ENCODE results near the gene OR8B3. TPM values are rescaled to one million over a fixed set of nuclear protein-coding genes. Genes with fewer than 3 reads are reported as not detected.
"Not testable (repeated sequence)": the region's sequence is repeated elsewhere in the genome, so short reads cannot be mapped to it uniquely, and the experiment has no call there.

Gene OR8B3
- total RNA-seq, 3 donors from 2014 or later = not detected

GRCh38 chr11:124402326-124402922 lies 3.6 kb upstream of the OR8B3 start:
- Histone ChIP-seq H3K4me1 (no peaks in the 10 kb centered on the region), H3K27ac (no peak overlapping the region), H3K36me3 (no peaks in the 10 kb centered on the region), H3K27me3 (no peaks in the 10 kb centered on the region), H3K4me3 (no peak overlapping the region), H3K9me3 (no peaks in the 10 kb centered on the region)
- intact Hi-C loops (cut with DNase I; ENCODE audit: low total_unique reads) = no loop called here
- peak in 1 of 2 donors; percentile 36 for DNase-seq (ENCODE audit: low spot score in 2 of 2)
- TF ChIP-seq, protein P1, sequence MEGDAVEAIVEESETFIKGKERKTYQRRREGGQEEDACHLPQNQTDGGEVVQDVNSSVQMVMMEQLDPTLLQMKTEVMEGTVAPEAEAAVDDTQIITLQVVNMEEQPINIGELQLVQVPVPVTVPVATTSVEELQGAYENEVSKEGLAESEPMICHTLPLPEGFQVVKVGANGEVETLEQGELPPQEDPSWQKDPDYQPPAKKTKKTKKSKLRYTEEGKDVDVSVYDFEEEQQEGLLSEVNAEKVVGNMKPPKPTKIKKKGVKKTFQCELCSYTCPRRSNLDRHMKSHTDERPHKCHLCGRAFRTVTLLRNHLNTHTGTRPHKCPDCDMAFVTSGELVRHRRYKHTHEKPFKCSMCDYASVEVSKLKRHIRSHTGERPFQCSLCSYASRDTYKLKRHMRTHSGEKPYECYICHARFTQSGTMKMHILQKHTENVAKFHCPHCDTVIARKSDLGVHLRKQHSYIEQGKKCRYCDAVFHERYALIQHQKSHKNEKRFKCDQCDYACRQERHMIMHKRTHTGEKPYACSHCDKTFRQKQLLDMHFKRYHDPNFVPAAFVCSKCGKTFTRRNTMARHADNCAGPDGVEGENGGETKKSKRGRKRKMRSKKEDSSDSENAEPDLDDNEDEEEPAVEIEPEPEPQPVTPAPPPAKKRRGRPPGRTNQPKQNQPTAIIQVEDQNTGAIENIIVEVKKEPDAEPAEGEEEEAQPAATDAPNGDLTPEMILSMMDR (IDR thresholded peaks at IDR 0.05) = peak in 2 of 3 donors; percentile 42 to 49
- TF ChIP-seq POLR2A (IDR thresholded peaks at IDR 0.05) = no peak
- no peak for TF ChIP-seq POLR2AphosphoS5 (IDR thresholded peaks at IDR 0.05)

GRCh38 chr11:124396847-124397246 lies 2.0 kb downstream of the OR8B3 start:
- H3K36me3 ChIP-seq; intact Hi-C loops (cut with DNase I; ENCODE audit: low total_unique reads); H3K9me3 ChIP-seq; H3K27ac ChIP-seq; DNase-seq (ENCODE audit: low spot score in 2 of 2); H3K4me1 ChIP-seq; H3K27me3 ChIP-seq; H3K4me3 ChIP-seq: not testable (repeated sequence)

GRCh38 chr11:124394408-124394807 lies 4.4 kb downstream of the OR8B3 start:
- Histone ChIP-seq H3K36me3 (no peaks in the 10 kb centered on the region), H3K9me3 (no peaks in the 10 kb centered on the region), H3K27me3 (no peaks in the 10 kb centered on the region), H3K4me3 (no peak overlapping the region), H3K27ac (no peak overlapping the region), H3K4me1 (no peaks in the 10 kb centered on the region)
- DNase-seq (ENCODE audit: low spot score in 2 of 2) = no peak
- intact Hi-C loops (cut with DNase I; ENCODE audit: low total_unique reads) = no loop called here
- TF ChIP-seq POLR2AphosphoS5 (IDR thresholded peaks at IDR 0.05) (no peak), POLR2A (IDR thresholded peaks at IDR 0.05) (no peak)
- TF ChIP-seq, protein P1 (IDR thresholded peaks at IDR 0.05) = no peak

DNA sequence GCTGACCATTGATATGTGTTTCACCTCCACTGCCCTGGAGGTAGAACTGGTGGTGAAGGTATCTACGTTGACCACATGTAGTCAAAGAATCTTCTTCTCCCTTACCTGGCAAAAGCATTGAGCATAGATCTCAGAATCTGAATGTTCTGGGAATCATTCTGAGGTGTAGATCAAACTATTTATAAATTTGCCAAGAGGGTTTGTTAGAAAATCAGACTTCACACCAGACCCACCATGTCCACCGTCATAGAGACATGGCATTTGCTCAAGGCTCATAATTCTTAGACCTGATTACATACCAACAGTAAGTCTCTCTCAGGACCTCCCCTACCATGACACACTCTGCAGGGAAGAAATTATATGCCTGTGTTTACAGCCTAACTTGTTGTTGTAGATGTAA lies 14.4 kb downstream of the OR8B3 start, which contains the start of gene OR8B2:
Gene OR8B2, minus strand, starts transcription at position 101 of the 400 bp plus-strand sequence. CDS start 1,156 bp downstream, outside the sequence.
- H3K4me3 ChIP-seq = no peak within 1 kb of the TSS
- no peak for DNase-seq (ENCODE audit: low spot score in 2 of 2)
- TF ChIP-seq POLR2AphosphoS5 (IDR thresholded peaks at IDR 0.05) = no peak
- H3K36me3 ChIP-seq = no peaks in the 10 kb centered on the region
- intact Hi-C loops (cut with DNase I; ENCODE audit: low total_unique reads) = no loop called here
- H3K9me3 ChIP-seq = no peaks in the 10 kb centered on the region
- H3K4me1 ChIP-seq = no peaks in the 10 kb centered on the region
- H3K27me3 ChIP-seq = no peaks in the 10 kb centered on the region
- no peak within 1 kb of the TSS for H3K27ac ChIP-seq

DNA sequence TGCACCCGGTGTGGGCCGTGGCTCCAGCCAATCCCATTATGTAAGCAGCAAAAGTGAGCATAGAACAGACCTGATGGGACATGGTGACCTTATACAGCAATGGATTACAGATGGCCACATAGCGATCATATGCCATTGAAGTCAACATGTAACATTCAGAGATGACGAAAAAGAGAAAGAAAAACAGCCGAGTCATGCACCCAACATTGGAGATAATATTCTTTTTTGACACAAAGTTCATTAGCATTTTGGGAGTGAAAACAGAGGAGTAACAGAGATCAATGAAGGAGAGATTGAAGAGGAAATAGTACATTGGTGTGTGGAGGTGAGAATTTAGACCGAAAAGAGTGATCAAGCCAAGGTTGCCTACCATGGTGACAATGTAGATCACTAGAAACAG lies 16.0 kb downstream of the OR8B3 start:
- H3K27me3 ChIP-seq; H3K4me1 ChIP-seq; intact Hi-C loops (cut with DNase I; ENCODE audit: low total_unique reads); H3K27ac ChIP-seq; H3K9me3 ChIP-seq; H3K36me3 ChIP-seq; H3K4me3 ChIP-seq; DNase-seq (ENCODE audit: low spot score in 2 of 2): not testable (repeated sequence)

- DNase-seq (ENCODE audit: low spot score in 2 of 2) = no peak
- no peak overlapping the region for H3K27ac ChIP-seq
- no peaks in the 10 kb centered on the region for H3K4me1 ChIP-seq
Measured at GRCh38 chr11:124380585-124380984, 18.2 kb downstream of the OR8B3 start.

More at GRCh38 chr11:124380585-124380984, 18.2 kb downstream of the OR8B3 start:
- no peak overlapping the region for H3K4me3 ChIP-seq
- no peaks in the 10 kb centered on the region for H3K9me3 ChIP-seq
- H3K36me3 ChIP-seq = no peaks in the 10 kb centered on the region
- intact Hi-C loops (cut with DNase I; ENCODE audit: low total_unique reads) = no loop called here
- TF ChIP-seq, protein P1 (IDR thresholded peaks at IDR 0.05) = no peak
- TF ChIP-seq POLR2AphosphoS5 (IDR thresholded peaks at IDR 0.05) = no peak
- TF ChIP-seq POLR2A (IDR thresholded peaks at IDR 0.05) = no peak
- no peaks in the 10 kb centered on the region for H3K27me3 ChIP-seq

Data from breast epithelium (tissue), 4 donors.